NCI-H187 treated with DMSO at 0.1 percent for 48 hours (cell line): ENCODE results near the gene NR5A1.

ENCODE experiments used
- DNase-seq: peaks from one replicate; lab custom pipeline; 2025; lab: John Stamatoyannopoulos, UW

NR5A1 gene

DNA sequence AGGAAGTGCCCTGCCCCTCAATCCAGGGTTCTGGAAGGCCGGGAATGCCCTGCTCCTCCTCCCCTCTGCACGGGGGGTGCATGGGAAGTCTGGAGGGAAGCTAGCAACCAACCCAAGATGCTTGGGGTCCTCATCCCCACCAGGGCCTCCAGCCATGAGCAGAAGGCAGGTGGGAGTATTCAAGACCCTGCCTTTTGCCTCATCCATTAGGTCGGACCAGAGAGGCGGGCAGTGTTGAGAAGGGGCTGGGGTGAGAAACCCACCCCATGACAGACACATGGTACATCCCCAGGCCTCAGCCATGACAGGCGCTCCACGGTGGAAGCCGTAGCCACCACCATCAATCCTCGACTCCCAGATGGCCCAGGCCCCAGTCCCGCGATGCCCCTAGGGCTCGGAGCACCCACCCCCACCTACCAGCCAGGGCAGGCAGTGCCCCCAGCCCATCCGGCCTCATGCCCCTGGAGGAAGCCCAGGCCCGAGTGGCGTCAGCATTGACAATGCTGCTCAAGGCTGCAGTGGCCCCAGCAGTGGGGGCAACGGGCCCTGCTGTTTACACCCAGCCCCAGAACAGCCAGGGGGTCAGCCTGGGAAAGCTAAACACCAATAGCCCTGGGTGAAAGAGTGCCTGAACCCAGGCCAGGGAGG lies 8.6 kb downstream of the NR5A1 start:
- no peak for DNase-seq

DNA sequence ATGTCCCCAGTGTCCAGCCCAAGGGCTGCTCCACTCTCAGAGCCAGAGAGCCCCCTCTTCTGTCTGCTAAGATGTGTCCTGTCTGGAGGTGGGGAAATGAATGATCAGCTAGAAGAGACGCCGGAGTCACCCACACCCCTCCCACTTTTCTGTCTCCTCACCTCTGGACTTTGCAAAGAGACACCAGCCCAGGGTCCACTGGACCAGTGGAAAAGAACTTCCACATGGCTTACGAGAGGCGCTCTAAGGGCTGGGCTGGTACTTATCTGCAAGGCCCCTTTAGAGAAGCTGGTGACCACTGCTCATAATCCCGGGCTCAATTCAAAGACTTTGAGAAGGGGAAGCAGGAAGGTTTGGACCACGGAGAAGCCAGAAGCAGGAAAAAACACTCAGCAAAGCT lies 9.2 kb downstream of the NR5A1 start:
- no peak for DNase-seq

DNA sequence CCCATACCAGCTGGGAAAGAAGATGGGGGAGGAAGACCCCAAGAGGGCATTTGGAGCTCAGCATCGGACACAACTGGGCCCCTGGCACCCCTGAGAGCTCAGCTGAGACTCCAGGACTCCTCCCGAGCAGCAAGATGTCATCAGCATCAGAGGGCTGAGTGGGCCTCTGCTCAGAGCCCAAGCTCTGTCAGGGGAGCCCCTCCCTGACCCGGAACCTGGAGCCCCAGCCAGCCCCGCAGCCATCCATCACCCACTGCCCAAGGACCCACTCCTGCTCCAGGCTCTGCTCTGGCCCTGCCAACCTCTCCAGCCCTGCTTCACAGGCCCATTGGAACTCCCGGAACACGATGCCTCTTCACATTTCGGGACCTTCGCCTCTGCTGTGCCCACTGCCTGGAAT lies 9.8 kb downstream of the NR5A1 start:
- DNase-seq: no peak

DNA sequence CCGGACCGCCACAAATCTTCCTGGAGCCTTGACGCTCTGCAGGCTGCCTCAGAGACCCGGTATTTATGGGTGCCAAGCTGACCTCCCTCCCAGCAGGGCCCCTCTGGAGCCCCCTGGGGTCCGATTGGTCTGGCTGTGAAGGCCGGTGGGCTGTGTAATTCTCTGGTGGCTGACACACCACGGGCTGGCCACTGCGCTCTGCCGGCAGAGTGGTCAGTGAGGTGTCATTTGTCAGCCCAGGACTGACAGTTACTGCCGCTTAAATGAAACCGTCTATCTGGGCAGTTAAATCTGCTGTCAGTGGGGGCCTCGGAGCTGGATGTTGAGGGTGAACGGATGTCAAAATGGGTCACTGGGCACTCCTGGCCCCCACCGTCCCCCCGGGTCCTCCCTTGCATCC lies 10.7 kb downstream of the NR5A1 start:
- no peak for DNase-seq

DNA sequence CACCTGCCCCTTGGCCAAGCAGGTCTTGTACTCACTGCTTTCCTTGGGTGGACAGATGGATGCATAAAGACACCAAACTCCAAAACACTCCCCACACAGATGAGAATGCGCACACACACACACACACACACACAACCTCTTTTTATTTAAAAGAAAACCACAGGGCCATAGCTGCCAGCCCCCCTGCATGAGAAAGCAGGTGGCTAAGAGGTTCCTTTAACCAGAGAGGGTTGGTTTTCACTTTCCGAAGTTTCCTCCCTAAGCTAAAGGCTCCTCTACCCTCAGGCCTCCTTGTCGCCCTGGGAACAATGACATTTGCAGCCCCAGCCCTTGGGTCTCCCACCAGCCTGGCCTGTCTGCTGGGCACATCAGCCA lies 11.1 kb downstream of the NR5A1 start:
- DNase-seq: no peak

DNA sequence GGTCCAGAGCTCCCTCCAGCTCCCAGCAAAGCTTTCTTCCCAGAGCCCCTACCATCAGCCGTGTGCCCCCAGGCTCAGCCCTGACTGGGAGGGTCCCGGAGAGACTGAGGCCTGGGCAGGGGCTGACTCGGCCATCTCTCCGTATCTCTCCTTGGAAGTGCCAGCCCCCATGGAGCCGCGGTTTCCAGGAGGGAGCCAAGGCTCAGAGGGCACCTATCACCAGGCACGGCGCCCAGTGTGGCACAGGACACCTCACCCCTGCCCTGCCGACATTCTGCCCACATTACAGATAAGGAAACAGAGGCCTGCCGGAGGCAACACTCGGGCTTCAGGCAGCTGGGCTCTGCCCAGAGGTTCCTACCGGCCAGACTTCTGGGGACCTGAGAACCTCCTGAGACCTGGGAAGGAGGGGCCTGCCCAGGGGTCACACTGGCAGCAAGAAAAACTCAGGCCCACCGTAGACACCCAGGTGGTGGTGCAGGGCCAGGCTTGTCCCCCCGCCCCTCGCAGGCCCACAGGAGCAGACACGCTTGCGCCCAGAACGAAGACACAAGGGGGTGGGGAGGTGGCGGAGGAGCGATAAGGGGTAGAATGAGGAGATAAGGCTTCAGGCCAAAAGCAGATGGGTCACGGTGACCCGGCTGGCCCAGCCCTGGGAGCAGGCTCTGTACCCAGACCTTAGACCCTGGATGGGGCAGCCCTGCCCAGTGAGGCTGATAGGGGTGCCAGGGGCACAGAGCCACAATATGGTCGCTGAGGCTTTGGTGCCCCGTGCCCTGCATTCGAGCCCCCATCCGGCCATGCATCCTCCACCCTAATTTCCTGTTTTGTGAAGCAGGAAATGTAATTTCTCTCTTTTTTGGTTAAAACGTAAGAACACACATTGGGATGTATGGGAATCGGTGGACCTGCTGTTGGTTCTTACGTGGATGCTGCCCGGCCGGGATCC lies 11.8 kb downstream of the NR5A1 start:
- no peak for DNase-seq

DNA sequence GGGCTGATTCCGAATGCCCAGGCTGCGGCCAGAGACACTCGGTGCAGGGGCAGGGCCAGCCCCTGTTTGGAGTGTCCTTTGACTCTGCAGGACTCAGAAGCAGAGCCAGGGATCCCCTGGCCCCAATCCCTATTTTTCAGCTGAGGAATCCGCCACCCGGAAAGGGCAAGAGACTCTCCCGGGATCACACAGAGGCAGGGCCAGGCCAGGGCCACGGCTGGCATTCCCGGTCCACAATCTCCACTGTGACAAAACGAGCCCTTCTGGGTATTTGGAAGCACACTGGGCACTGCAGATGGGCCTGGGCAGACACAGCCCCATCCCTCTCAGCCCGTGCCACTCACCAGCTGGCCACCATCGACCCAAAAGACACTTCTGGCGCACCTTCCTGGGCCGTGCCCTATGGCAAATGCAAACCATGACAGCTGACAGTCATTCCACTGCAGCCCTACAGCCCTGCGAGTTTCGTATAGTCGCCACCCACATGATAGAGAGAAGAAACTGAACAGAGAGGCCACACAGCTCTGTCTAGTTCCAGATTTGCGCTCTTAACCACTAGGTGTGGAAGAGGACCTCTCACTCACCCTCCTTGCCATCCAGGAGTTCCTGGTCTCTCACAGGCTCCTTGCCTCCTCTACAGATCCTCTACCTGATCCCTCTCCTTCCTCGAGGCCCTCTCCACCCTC lies 13.3 kb downstream of the NR5A1 start:
- DNase-seq: no peak

DNA sequence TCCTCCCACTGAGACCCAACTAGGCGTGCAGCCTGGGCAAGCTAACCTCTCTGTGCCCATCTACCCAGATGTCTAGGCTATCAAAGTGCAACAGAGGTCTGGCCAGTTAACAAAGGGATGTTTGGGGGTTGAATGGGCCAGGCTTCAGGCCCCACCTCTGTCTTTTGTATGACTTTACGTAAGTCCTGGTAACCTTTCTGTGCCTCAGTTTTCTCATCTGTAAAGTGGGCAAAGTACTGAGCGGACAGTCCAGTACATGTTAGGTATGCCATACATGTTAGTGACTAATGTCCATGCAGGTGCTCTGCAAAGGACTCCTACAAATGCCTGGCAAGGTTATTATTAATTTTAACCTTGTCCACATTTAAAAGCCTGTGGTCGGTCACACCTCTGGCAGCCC lies 14.0 kb downstream of the NR5A1 start:
- DNase-seq: no peak

DNA sequence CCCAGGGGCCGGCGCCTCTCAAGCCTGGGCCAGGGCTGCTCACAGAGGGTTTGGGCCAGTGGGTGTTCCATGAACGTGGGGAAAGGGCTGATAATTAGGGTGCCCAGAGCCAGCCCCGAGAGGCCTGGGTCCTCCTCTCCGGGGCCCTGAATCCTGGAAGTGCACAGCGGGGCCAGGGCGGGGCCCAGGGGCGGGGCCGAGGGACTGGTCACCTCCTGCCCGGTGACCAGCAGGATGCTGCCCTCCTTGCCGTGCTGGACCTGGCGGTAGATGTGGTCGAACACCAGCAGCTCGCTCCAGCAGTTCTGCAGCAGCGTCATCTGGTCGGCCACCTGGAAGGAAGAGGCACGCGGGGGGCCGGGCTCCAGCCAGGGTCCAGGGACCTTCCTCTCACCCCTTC lies 14.4 kb downstream of the NR5A1 start:
- no peak for DNase-seq

DNA sequence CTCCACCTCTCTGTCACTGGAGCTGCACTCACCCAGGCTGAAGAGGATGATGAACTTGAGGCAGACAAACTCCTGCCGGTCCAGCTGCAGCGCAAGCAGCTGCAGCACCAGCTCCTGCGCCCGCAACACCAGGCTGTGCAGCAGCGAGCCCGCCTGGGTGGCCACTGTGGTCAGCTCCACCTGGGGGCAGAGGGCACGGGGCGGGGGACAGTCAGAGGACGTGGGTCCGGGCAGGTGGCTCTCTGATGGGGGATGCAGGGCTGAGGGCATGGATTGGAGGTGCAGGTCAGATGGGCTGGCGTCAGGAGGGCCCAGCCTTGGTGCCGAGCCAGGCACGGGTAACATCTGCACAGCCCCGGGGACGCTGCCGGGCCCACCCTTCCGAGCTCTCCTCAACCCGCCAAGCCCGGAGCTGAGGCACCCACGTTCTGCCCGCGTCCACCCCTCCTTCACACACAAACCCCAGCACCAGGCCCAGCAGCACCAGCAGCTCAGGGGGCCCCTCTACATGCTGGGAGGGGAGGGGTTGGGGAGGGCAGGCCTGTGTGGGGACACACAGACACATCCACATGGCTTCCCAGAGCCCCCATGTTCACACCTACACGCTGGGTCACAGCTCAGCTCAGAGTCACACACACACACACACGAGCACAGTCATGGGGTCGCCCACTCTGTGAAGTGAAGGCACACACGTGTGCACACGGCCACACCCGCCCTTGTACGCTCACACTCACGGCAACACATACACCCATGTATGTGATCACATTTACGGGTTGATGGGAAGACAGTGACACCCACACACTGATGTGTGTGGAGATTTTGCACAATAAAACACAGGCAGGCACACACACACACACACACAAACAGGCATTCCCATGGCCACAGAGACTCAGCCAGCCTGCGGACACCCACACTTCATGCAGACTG lies 15.9 kb downstream of the NR5A1 start:
- DNase-seq: no peak

DNA sequence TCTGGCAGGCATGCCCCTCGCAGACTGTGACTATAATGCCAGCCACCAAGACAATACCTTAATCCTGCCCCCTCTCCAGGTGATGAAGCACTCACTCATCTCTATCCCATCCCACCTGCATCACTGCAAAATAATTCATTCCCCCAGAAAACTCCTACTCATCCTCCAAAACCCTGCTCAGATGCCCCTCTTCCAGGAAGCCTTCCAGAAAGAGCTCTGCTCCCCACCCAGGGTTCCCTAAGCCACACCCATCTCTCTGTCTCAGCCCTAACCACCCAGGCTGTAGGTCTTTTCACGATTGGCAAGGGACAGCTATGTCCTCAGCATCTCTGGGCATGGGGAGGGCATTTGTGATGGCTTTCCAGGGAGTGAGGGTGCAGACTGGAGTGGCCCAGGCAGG lies 17.2 kb downstream of the NR5A1 start:
- DNase-seq: no peak

DNA sequence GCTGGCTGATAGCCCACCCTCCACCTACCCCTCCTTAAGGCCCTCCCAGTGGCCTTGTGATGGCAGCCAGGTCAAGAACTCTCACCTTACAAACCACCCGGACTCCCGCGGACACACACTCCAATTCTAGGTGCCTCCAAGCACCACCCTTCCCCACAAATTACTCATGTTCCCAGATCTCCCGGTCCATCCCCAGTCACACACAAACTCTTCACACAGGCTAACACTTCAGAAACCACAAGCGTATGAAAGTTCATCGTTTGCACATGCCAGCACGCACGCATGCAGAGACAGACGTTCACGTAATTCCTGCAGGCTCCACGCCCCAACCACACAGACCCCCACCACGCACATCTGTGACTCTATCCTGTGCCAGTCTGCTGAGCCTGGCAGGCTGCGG lies 18.0 kb downstream of the NR5A1 start:
- DNase-seq: no peak

DNA sequence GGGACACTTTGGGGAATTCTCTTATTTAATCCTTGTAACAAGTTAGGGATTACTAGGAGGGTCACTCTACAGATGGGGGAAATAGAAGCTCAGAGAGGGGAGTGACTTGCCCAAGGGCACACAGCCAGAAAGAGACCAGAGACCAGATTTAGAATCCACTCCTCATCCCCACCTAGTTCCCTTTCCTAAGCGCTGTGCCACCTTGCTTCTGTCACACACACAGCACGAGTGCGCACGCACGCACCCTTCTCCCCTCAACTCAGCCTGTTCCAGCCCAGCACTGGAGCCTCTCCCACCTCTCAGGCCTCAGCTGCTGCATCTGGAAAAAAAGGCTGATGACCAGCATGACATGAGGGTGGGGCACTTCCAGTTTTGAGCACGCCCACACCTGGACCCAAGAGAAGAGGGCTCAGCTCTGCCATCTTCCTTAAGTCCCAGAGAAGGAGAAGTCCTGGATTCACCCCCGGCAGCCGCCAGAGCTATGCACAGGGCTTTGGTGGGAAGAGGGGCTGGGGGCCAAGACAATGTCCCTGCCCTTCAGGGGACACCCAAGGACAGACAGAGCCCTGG lies 18.5 kb downstream of the NR5A1 start:
- no peak for DNase-seq

DNA sequence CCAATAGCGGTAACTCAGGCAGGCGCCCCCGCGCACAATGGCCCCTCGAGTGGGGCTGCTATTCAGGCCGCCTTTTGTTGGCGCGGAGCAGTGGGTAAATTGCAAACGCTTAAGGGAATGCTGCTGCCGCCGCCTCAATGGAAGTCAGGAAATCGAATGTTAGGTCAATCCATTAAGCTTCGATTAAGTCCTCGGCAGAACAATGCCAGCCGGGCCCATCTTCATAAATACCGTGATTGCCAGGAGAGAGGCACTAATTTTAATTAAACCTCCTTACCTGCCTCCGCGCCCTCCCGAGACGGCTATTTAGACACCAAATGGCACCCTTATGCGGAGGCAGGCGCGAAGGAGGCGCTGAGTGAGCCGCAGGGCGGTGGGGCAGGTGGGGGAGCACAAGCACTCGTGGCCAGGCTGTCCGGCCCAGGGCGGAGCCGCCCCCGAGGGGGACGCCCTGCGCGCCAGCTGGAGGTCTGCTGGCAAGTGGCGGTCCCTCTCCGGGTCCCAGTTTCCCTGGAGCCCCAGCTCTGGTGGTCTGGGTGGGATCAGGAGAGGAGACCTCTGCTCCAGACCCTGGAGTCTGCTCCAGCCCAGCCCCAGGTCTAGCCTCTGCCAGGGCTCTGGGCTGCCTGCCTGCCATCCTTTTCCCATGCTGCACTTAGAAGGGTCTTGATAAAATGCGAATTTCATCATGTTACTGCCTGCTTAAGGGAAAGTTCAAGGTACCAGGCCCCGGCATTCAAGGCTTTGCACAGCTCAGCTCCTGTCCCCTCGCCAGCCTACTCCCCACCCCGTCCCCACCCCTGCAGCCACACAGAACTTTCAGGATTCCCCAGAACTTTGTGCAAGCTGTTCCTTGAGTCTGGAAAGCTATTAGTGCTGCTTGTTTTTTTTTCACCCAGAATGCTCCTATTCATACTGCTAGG lies 19.7 kb downstream of the NR5A1 start:
- no peak for DNase-seq

DNA sequence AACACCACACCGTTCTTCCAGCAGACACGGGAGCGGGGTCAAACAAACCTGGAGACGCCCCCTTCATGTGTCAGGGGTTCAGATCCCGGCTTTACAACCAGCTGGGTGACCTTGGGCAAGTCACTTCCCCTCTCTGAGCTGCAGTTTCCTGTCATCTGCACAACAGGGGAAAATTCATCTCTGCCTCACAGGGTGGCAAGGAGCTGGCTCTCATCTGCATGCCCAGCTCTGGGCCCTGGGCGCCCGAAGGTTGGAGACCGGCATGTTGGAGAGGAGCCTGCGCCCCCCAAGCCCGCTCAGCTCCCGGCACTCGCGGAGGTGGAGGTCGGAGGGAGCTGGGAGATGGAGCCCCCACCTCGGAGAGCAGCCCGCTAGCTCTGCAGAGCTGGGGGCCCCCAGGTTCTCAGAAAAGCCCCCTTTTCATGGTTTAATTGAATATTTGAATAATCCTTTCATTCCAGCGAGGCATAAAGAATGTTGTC lies 20.4 kb downstream of the NR5A1 start:
- no peak for DNase-seq

DNA sequence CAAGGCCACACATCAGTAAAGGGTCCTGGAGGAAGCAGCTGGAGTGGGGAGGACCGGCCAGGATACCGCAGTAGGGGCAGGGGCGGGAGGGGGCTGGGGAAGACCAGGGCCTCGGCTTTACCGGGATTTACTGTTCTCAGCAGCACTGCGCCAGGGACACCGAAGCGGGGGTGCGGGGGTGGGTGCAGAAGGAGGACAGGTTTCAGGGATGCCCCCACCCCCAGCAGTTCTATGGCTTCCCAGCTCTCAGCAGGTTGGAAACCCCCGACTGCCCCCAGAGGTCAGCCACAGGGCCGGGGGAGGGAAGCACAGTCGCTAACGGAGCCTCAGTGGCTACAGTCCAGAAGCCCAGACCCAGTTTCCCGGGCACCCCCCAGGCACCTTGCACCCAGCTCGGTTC lies 21.3 kb downstream of the NR5A1 start:
- DNase-seq: no peak

DNA sequence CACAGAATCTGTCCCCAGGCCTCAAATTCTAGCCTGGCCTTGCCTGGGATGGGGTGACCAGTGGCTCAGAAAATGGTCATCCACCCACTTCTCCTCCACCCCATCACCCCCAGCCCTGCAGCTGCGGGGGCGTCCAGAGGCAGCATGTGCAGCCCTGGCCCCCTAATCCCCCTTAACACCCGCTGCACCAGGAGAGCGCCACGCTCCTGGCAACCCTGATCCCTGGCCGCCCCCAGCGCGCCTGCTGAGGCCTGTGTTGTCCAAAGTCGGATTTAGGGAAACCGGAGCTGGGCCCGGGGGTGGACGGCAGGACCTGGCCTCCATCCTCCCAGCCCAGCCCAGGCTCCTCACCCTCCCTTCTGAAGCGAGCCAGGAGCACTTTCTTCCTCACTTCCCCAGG lies 22.0 kb downstream of the NR5A1 start:
- DNase-seq: no peak

DNA sequence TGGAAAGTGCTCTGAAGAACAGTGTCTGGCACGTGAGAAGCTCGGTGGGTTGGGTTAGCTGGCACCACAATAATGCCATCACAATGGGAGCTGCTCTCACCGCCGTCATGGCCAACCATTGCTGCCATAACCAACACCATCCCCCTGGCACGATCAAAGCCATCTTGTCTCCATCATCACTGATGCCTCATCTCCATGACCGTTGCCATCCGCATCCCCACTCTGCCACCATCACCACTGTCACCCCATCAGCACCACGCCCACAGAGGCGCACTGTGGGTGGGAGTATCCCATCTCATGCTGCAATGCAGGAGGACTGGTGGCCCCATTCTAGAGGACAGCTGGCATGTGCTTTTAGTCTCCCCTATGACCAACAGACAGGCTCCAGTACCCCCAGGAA lies 23.7 kb downstream of the NR5A1 start:
- DNase-seq: no peak

DNA sequence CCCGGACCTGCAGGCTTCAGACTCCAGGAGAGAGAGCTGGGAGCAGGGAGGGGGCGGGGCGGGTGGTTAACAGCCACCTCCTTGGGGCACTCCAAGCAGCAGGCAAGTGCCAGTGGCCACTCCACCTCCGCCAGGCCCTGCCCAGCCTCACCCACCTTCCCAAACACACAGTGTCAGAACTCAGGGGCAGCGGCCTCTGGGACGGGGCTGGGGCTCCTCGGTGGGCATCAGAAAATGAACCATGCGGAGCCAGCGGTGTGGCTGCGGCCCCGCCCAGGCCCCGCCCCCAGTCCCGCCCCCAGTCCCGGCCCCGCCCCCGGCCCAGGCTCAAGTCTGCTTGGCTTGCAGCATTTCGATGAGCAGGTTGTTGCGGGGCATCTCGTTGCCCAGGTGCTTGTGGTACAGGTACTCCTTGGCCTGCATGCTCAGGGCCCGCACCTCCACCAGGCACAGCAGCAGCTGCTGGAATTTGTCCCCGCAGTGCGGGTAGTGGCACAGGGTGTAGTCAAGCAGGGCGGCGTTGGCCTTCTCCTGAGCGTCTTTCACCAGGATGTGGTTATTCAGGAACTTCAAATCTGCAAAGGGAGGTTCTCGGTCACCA lies 24.7 kb downstream of the NR5A1 start:
- DNase-seq: no peak

DNA sequence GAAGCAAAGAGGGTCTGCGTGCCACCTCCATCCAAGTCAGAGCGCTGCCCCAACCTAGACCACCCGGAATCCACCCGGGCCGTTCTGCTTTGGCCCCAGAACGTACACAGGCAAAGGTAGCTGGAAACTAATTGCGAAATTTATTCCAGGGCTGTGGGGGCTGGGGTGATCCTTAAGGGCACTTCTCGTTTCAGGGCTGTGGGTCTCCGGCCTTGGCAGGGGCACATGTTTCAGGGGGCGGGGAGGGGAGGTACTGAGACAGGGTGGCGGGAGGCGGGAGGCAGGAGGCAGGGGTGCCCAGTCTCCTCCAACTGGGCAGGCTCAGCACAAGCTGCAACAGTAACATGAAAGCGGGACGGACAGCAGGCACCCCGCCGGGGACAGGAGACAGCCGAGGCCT lies 26.1 kb downstream of the NR5A1 start:
- DNase-seq: no peak
